NCI-H526 treated with DMSO at 0.1 percent for 48 hours (cell line): ENCODE measurements around the gene ITGB6.

Source experiments
- DNase-seq: peaks from one replicate; lab custom pipeline; 2025; lab: John Stamatoyannopoulos, UW

ITGB6 gene, protein sequence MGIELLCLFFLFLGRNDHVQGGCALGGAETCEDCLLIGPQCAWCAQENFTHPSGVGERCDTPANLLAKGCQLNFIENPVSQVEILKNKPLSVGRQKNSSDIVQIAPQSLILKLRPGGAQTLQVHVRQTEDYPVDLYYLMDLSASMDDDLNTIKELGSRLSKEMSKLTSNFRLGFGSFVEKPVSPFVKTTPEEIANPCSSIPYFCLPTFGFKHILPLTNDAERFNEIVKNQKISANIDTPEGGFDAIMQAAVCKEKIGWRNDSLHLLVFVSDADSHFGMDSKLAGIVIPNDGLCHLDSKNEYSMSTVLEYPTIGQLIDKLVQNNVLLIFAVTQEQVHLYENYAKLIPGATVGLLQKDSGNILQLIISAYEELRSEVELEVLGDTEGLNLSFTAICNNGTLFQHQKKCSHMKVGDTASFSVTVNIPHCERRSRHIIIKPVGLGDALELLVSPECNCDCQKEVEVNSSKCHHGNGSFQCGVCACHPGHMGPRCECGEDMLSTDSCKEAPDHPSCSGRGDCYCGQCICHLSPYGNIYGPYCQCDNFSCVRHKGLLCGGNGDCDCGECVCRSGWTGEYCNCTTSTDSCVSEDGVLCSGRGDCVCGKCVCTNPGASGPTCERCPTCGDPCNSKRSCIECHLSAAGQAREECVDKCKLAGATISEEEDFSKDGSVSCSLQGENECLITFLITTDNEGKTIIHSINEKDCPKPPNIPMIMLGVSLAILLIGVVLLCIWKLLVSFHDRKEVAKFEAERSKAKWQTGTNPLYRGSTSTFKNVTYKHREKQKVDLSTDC

DNA sequence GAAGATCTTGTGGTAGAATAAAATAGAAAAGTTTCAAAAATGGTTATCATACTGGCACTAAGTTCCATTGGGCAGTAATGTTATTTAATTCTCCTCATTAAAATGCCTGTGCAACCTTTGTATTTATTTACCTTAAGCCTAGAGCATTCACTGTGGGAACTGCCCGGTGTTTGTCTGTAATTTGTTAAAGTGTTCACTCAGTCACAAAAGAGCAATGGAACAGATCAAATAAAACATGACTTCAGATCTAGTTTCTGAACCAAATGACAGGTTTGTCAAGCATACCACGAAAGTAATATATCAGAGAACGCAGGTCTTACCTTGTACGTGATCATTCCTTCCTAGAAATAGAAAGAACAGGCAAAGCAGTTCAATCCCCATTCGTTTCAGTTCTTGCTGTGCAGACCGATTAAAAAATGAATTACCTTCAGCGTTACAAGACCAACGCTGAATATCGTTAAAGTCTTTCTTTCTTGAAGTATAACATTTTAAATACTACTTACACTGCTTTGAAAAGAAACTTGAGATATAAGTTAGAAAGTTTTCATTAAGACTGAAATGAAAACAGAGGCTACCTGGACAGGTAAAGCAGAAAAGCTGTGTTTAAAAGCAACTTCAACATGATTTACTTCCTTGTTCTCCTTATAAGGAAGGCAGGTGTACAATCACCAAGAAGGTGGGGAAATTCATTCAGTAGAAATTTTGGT is at the start of gene ITGB6:
Gene ITGB6 (minus strand): TSS at position 590 of the 707 bp plus-strand sequence. CDS start 209 bp downstream, at position 381.
- peak; percentile 73 for DNase-seq

DNA sequence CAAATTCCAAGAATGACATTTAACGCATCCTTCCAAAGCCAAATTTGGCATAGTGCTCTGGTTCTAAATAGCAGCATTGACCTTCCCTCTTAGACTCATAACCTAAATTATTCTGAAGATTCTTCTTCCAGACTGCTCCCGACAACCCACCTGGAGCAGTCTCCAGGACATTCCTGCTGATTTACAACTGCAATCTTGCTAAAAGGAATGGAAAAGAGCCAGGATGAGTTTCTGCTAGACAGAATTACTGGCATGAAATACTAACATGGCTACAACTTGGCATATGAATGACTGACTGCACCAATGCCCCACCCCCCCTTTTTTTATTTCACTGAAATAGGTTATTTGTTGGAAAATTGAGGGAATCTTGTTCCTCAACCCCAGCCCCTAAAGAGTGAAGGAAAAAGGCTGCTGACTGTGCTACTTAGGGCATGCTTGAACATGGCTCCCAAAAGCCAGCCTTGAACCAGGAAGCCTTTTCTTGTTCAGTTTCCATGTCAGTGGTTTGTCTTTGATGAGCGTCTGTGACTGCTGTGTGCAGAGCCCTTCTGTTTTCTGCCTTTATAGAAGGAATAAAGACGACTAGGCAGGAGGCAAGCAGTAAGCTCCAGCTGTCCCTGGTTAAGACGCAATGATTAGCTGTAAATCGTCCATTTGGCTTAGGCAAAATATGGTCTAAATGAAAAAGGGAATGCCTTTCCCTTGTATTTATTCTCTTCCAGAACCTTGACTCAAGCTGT is 47.4 kb upstream of the ITGB6 start:
- DNase-seq, result no peak

- no peak for DNase-seq
Measured at GRCh38 chr2:160246356-160246755, 46.3 kb upstream of the ITGB6 start.

DNA sequence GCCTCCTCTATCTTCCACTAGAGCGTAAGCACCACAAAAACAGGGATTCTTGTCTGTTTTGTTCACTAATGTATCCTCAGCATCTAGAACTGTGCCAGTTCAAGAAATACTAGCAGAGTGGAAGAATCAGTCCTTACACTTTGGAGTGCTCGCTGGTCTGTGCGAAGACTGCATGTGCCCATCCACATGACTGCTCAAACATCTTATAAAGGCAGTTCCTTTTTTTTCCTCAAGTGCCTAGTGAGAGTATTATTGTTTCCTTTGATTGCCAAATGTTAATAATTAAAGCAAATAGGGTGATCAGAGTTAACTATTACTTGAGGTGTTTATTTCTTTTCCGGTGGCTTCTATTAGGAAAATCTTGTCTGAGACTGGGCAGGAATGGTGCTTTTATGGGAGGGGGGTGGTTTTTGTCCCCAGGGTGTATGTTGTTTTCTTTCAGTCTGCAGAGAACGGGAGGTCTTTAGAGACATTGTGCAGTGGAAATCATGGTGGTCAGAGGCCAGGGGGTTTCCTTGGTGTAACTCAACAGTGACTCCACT is 45.6 kb upstream of the ITGB6 start:
- no peak for DNase-seq

- DNase-seq, result no peak
Measured at GRCh38 chr2:160242893-160243564, 43.0 kb upstream of the ITGB6 start.

GRCh38 chr2:160241251-160242137 is 41.4 kb upstream of the ITGB6 start:
- no peak for DNase-seq

- no peak for DNase-seq
Measured at GRCh38 chr2:160239436-160239835, 39.4 kb upstream of the ITGB6 start.

GRCh38 chr2:160238392-160238791 is 38.3 kb upstream of the ITGB6 start:
- DNase-seq, result no peak

DNA sequence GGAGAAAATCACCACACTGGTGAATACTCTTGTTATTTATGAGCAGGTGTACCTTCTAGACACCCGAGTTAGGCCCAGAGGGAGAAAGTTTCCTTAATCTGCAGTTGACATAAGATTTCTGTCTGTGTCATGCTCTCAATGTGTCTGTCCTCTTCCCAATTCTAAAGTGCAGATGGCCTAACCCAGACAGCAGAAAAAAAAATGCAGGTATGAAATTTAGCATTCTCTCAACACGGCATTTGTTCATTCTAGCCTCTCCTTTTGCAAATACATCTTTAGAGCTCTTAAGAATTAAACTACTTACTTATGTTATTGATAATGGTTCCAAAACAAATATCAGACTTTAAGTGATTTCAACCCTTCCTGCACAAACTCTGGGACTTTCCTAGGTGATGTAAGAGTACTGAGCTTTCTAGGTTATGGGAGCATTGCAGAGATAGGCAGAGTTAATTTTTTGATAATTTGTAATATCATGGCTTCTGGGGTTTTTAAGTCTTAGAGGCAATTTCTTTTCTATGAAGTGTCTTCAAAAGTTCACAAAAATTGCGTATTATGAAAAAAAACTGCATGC is 32.9 kb upstream of the ITGB6 start:
- DNase-seq, result no peak

- no peak for DNase-seq
Measured at GRCh38 chr2:160229591-160229990, 29.5 kb upstream of the ITGB6 start.

- no peak for DNase-seq
Measured at GRCh38 chr2:160228141-160228917, 28.3 kb upstream of the ITGB6 start.

GRCh38 chr2:160227293-160227915 is 27.3 kb upstream of the ITGB6 start:
- no peak for DNase-seq

GRCh38 chr2:160226367-160226766 is 26.3 kb upstream of the ITGB6 start:
- DNase-seq, result peak; percentile 19

GRCh38 chr2:160225722-160226121 is 25.6 kb upstream of the ITGB6 start:
- DNase-seq, result peak; percentile 50

DNA sequence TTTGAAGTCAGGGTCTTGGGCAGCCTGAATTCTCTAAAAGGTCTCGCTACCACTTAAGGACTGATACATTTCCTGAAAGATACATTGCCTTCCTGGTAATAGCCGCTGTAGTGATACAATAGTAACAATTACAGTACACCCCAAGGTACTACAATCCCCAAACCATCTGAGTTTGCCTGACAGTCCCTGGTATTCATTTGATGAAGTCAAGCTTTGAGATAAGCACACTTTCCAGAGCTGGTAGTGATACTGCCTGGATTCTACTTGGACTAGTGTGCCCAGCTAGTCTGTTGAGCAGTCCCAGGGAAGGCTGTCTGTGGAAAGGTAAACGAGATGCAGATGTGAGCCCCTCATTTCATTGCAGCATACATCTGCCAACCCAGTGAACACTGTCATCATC is 24.4 kb upstream of the ITGB6 start:
- no peak for DNase-seq

DNA sequence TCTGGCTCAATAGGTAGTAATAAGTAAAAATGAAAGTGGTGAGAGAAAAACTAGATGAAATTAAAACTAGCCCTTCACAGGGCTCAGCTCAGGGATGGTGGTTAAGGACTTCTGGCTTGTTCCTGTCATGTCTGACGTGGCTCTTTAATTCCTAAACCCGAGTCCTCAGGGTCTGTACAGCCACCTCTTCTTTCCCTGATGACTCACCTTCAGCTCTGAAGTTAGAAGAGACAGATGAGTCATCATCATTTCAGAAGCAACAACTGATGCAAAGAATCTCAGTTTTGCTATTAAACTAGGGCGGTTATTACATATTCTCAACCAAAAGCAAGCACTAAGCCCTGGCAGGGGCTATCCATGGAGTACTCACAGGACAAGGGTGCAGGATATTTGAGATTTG is 24.0 kb upstream of the ITGB6 start:
- DNase-seq, result no peak

DNA sequence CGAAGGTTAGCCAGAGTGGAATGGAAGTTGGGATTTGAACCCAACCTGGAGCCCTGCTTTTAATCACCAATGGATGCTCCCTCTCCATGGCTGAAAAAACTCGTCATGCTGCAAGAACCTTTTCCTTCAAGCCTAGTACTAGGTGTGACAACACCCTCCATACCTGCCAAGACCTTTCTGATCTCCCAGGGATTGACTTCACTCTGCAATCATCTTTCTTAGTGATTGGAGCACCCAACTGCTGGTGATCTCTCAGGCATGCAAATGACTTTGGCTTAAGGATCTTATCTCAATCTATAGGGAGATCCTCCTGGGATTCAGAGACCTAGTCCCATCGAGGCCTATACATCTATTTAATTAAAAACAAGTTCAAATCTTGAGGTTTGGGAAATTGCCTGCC is 23.5 kb upstream of the ITGB6 start:
- DNase-seq, result no peak

GRCh38 chr2:160222546-160223283 is 22.6 kb upstream of the ITGB6 start:
- no peak for DNase-seq
